ENCODE measurements around the gene S100A16.
"Not testable (repeated sequence)": the region's sequence is repeated elsewhere in the genome, so short reads cannot be mapped to it uniquely, and the experiment has no call there.

S100A16 gene

DNA sequence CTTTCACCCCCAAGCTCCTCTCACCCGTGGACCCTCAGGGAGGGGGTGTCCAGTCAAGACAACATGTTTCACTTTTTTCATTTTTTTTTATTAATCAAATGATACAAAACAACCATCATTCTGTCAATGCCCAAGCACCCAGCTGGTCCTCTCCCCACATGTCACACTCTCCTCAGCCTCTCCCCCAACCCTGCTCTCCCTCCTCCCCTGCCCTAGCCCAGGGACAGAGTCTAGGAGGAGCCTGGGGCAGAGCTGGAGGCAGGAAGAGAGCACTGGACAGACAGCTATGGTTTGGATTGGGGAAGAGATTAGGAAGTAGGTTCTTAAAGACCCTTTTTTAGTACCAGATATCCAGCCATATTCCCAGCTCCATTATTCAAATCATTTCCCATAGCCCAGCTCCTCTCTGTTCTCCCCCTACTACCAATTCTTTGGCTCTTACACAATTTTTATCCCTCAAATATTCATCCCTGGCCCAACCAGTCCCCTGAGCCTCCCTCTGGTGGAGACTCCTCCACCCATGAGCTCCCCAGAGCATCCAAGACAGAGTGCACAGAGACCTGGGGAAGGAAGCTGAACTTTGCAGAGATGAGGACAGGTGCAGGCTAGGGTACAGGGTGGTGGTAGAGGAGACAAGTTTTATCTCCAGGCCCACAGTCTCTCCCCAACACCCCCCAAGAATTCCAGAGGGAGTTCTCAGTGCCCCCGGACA, 1.4 kb upstream of the S100A16 start:
- DNase-seq, result no peak

DNA sequence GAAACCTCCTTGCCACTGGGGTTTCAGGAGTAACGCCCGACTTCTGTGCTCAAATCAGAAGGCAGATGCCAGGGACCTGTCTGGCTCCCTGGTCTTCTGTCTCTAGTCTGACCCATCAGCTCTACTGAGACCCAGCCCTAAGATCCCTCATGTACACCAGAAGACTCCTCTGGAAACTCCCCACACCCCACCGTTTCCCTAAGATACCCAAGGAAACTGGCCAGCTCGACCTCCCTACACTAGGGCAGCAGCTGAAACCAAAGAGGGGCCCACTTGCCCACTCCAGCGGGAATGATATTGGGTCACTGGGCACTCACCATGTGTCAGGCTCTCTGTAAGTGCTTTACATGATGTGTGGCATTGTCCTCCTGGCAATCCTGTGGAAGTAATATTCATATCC, 469 bp upstream of the S100A16 start:
- no peak for DNase-seq

GRCh38 chr1:153612111-153612754, 704 bp downstream of the S100A16 start:
- DNase-seq, result no peak

DNA sequence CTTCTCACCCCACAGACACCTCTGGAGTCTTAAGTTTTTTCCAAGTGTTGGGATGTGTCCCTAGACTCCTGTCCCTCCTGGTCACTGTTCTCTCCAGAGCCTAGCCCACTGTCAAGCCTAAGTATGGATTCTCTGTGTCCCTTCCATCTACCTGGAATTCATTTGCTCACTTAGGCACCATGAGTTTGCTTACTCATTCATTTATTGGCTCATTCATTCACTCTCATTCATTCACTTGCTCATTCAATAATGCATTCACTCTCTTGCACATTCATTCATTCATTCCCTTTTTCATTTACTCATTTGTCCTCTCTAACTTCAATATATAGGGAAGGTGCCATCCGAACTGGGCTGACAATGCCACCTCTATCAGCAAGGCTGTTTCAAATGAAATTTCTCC, 1.6 kb downstream of the S100A16 start:
- DNase-seq, result no peak

DNA sequence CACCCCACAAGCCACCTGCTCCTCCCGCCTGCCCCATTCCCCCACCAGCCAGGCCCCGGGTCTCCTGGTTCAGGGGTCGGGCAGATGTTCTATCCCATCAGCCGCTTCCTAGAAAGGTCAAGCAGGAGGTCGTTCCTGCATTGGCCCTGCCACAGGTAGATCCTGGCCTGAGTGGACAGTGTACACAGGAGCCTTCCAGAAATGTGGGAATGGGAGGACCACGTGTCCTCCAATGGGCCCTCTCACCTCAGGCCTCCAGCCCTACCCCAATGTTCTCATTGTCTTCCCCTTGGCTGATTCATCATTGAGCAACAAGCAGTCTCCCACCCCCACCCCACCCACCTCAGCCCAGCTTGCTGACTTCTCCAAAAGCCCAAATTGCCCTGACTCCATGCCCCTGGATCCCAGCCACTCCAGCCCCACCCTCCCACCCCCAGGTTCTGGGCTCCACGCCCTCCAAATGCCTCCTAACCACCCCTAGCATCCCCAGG, 2.1 kb downstream of the S100A16 start:
- DNase-seq, result no peak

GRCh38 chr1:153610334-153610733, 2.6 kb downstream of the S100A16 start:
- DNase-seq, result no peak

GRCh38 chr1:153609585-153609907, 3.4 kb downstream of the S100A16 start:
- no peak for DNase-seq

DNA sequence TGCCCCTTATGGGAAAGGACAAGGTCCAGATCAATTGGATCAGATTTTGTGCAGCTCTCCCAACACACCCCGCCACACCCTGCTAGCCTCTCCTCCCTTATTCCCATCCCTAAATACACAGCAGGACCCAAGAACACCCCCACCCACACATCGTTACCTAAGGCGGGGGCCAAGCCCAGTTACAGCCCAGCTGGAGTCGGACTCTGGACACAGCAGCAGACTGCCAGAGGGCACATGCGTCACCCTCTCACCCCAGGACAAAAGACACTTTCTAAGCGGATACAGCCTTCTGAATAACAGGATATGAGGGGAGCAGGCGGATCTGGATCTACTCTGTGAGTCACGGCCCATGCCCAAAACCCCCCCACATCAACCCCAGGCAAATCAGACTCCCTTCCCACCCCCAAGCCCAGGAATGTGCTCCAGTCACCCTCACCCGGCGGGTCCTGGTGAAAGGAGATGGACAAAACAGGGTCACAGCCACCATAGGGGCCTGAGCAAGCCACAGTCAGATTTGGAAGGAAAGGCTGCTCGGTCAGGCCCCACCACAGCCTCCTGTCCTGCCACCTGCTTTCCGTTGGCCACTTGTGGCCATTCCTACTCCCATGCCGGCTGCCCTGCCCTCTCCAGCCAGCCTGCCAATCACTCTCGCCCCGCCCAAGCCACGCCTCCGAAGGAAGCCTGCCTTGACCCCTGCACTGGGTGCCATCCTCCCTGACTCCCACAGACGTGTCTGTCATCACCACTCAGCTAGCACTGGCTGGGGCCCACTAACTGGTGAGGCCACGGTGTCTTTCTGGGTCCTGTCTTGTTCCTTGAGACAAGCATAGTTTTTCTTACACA, 4.0 kb downstream of the S100A16 start:
- no peak for DNase-seq

DNA sequence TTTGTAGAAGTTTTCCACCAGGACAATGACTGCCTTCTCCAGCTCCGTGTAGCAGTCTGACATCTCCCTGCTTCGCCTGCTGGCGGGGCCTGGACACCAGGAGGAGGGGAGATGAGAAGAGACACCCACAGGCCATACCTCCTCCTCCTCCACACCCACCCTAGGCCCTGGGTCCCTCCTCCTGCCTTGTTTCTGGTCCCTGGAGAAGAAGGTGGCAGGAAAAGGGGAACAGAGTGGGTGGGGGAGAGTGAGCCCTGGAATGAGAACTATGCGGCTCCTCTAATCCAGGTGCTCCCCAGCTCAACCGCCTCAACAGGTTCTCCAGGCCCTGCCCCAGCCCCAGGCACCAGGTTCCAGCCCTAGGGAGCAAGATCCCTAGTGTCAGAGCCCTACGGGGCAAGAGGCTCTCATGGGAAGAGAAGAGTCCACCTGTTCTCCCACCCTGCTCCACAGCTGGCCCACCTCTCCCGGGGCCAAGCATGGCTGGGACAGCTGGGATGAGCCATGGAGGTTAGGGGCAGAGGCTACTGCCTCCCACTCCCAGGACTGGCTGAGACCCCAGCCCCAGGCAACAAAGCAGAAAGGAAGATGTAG, 4.8 kb downstream of the S100A16 start:
- DNase-seq, result no peak

- no peak for DNase-seq
These were observed 5.6 kb downstream of the S100A16 start for GRCh38 chr1:153607381-153607780.

DNA sequence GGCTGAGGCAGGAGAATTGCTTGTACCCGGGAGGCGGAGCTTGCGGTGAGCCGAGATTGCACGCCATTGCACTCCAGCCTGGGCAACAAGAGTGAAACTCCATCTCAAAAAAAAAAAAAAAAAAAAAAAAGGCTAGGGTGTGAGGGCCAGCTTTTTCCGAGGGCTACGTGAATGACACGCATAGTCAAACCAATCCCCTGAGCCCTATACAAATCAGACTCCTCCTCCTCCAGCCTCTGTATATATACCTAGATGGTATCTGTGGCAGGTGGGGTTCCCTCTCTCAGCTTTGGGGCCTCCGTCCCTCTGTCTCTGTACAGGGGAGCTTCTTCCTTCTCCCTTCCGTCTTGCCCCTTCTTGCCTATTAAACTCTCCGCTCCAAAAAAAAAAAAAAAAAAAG, 6.7 kb downstream of the S100A16 start:
- no peak for DNase-seq

DNA sequence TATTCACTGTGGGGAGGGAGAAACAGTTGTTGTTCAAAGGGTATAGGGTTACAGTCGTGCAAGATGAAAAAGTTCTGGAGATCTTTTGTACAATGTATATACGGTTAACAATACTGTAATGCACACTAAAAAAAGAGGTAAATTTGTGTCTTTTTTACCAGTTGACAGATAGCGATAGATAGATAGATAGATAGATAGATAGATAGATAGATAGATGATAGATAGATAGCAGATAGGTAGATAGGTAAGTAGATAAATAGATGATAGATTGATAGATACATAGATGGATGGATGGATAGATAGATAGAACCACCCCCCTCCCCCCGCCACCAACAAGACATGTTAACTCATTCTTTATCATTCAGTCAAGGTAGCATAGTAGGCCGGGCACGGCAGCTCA, 10.2 kb downstream of the S100A16 start:
- no peak for DNase-seq

GRCh38 chr1:153599847-153600246, 13.1 kb downstream of the S100A16 start:
- DNase-seq, result no peak

DNA sequence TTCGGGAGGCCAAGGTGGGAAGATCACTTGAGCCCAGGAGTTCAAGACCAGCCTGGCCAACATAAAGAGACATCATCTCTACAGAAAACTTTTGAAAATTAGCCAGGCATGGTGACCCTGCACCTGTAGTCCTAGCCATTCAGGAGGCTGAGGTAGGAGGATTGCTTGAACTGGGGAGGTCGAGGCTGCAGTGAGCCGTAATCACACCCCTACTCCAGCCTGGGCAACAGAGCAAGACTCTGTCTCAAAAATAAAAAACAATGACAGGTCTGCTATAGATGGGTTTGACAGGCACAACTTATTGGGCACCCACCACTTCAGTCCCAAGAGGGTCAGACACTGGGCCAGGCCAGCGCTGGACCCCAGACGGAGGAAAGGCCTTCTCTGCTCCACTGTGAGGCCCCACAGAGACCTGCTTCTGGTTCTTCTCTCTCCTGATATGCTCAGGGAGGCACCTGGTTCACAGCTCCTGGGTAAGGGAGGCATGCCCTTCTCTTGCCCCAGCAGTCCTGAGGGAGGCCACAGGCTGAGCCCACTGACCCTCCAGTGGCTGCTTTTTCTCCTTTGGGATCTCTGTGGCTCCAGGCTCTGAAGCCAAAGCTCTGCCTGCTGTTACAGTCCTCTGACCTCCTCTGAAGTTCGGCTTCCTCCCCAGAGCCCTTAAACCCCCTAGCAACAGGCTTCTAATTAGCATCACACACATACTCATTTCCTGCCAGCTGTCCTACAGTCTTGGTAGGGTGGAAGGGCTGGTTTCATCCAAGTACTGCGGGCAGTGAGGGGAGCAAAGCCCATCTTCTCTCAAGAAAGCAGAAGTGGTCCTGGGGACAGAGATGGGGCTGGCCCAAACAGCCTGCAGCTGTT, 14.4 kb downstream of the S100A16 start:
- peak; percentile 99 for DNase-seq

DNA sequence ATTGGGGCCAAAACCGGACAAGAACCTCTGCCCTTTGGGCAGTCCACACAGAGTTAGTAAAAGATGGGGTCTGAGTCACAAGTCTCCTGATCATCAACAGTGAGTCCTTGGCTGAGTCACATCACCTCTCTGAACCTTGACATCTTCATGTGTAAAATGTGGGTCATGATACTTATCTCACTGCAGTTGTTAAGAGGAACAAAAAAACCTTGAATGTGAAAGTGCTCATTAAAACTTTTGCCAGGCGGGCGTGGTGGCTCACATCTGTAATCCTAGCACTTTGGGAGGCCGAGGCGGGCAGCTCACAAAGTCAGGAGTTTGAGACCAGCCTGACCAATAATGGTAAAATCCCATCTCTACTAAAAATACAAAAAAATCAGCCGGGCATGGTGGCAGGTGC, 15.7 kb downstream of the S100A16 start:
- no peak for DNase-seq

DNA sequence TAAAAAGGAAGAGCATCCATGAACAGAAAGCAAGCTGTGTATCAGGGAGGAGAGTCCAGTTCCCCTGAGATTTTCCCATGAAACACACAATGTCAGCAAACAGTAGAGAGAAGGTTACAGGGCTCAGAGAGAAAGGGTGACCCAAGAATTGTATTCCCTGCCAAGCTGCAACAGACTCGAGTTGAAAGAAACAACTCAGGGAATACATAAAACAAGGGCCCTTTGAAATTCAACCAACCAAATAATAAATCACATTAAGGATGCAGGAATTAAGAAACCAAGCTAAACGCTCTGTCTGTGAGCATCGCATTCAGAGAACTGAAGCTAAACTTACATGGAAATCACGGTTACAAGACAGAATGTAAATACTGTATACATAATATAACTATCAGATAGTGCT, 20.2 kb downstream of the S100A16 start:
- no peak for DNase-seq

DNA sequence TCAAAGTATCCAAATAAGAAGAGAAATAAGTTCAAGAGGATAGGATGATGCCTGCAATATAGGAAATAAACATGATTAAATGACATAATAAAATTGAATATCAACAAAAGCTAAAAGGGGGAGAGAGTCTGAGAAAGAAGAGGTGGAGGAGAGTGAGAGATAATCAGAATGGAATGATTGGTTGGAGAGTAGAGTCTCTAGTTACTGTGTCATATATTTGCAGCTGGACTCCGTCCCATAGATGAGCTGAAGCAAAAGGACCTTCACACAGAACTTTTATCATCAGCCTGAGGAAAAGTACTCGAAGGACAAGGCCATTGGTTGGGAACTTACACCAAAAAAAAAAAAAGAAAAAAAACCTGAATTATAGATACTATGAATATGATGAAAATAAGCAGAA, 24.5 kb downstream of the S100A16 start:
- no peak for DNase-seq

GRCh38 chr1:153588033-153588432, 24.9 kb downstream of the S100A16 start:
- DNase-seq, result not testable (repeated sequence)

DNA sequence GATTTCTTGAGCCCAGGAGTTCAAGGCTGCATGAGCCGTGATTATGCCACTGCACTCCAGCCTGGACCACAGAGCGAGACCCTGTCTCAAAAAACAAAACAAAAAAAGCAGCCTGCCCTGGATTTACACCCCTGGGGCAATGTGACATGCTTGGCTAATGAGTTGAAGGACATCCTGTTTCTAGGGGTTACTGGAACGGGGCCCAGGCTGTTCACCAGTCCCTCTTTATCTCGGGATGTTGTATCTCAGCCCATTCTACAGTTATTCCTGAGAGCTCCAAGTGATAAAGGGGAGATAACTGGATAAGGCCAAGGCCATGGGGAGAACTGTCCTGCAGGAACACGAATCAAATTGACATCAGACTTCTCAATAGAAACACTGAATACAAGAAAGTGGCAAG, 25.6 kb downstream of the S100A16 start:
- DNase-seq, result no peak

DNA sequence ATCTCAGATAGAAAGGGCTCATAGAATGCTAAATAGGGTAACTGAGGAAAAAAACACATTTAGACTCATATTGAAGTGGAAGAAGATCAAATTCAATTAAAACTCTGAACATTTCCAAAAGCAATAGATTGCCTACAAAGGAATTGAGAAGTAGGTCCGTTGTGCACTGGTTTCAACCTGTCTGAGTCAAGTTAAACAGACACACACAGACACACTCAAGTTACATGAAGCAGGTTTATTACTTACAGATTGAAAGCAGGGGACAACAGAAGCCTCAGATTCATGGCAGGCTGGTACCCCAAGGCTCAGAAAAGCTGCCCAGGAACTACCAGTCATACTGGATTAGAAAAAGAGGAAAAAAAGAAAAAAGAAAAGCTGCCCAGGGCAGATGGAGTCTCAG, 26.6 kb downstream of the S100A16 start:
- DNase-seq, result no peak

DNA sequence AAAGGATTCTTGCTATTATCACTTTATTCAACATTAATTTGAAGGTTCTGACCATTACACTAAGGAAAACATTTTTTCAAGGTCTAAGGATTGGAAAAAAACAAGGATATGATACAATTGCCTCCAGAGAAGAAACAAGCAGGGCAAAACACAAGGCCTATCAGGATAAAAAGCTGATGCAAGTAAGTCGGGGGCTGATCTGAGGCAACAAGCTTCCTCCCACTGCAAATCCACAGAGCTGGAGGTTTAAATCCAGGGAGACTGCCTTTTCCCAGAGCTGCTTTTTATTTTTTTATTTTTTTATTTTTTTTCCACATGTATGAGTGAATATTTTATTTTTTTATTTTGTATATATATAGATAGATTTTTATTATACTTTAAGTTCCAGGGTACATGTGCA, 27.9 kb downstream of the S100A16 start:
- DNase-seq, result no peak

DNA sequence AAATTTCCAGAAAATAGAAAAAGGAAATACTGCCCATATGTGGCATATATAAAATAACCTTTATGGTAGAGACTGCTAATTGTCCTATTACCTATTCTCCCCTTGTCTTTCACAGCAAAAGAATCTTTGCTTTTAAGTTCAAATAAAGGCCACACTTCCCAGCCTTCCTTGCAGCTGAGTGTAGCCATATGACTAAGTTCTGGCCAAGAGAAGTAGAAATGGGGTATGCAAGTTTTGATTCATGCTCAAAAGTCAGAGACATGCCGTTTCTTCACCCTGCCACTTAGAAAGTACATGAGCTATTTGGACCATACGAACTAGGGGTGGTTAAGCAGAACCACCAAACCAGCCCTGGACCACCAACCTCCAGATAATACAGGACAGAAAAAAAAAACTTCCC, 29.0 kb downstream of the S100A16 start:
- no peak for DNase-seq

DNA sequence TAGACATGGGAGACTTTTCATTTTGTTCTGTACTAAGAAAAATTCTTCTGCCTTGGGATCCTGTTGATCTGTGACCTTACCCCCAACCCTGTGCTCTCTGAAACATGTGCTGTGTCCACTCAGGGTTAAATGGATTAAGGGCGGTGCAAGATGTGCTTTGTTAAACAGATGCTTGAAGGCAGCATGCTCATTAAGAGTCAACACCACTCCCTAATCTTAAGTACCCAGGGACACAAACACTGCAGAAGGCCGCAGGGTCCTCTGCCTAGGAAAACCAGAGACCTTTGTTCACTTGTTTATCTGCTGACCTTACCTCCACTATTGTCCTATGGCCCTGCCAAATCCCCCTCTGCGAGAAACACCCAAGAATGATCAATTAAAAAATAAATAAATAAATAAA, 29.4 kb downstream of the S100A16 start:
- not testable (repeated sequence) for DNase-seq

Measured in Kasumi-1 (cell line).